Mammary epithelial cell (primary cell): ENCODE data around the gene CST6.

Experiments used
- CTCF ChIP-seq, 2 donors: IDR thresholded peaks in 1 of 2; conservative IDR thresholded peaks in 1 of 2; 2 replicates each; pipeline ENCODE4 v1.5.1; 2011 to 2012; ENCODE audit warnings: inconsistent platforms in 2 of 2, low read length in 2 of 2, mild to moderate bottlenecking in 2 of 2, control low read depth in 1 of 2, low read depth in 1 of 2; ENCODE audit not compliant: insufficient read depth in 1 of 2; ENCODE audit errors: extremely low read depth in 1 of 2
- EZH2 ChIP-seq: IDR thresholded peaks from 2 replicates; pipeline ENCODE4 v1.6.1; 2012; ENCODE audit warnings: low read length, inconsistent platforms, borderline replicate concordance

DNA sequence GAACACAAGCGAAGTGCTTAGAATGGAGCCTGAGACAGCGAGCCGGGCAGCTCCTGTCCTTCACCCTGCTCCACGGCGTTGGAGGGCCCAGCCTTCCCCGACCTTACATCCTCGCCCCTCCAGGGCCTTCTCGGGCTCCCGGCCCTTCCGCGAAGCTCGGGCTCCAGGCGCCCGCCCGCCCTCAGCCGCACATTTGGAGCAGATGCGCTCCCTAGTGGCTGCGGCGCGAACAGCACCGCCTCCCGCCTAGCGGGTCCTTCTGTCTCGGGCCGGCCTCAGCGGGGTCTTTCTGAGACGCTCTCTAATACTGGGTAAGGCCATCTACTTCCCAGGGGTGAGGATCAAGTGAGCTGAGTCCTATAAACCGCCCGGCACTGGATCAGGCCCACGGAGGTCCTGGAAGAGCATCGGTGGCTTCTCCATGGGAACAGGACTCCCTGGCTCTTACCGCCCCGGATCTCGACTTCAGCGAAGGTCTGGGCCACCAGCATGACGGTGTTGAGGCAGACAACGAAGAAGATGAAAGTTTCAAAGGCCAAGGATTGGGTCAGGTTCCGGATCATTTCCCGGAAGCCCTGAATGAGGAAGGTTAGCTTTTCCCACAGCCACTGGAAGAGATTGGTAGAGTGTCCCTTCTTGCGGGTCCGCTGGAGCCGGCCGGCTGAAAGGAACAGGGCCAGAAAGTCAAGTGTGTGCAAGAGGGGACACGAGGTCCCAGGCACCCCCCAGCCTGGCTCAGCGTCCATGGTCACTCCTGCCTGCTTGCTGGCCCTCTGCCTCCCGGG, 10.8 kb downstream of the CST6 start:
- TF ChIP-seq CTCF (conservative IDR thresholded peaks at IDR 0.05 in 1 of 2, IDR thresholded peaks at IDR 0.05 in 1 of 2; ENCODE audit: extremely low read depth in 1 of 2, insufficient read depth in 1 of 2, low read depth in 1 of 2, low read length in 2 of 2) (peak; percentile 79 to 92), EZH2 (no peak)
